GM12878 (cell line): ENCODE measurements around the gene AHNAK2. TPM values are rescaled to one million over a fixed set of nuclear protein-coding genes. Genes with fewer than 3 reads are reported as not detected.

ENCODE experiments used
- ATAC-seq: fragments of 200-7000 bp; cut with Tn5 transposase; 3 replicates; pipeline ENCODE4 v1.9.1; 2020; ENCODE audit warnings: mild to moderate bottlenecking, moderate library complexity
- BruUV-seq: library from RNA; stranded (reverse); fragments of 400-500 nt; replicated peaks from 2 replicates; lab custom pipeline; 2021; lab: Mats Ljungman, UMichigan
- CTCF ChIA-PET: fragments of 300-600 bp; sonication (Branson Sonifier 250); formaldehyde crosslinking; extraction: SDS; loops from one replicate; lab custom pipeline; 2021; ENCODE audit warnings: inconsistent platforms; lab: Yijun Ruan, JAX
- POLR2A ChIA-PET: fragments of 350-600 bp; formaldehyde crosslinking; extraction: SDS; loops from one replicate; lab custom pipeline; 2021; ENCODE audit warnings: inconsistent platforms; lab: Charles Lee
- RAD21 ChIA-PET: fragments of 300-600 bp; sonication (Branson Sonifier 250); formaldehyde crosslinking; loops from one replicate; lab custom pipeline; 2023; ENCODE audit warnings: antibody characterized with exemption; ENCODE audit not compliant: unreplicated experiment; lab: Charles Lee
- SMC1A ChIA-PET: fragments of 300-600 bp; sonication (Branson Sonifier 250); formaldehyde crosslinking; loops from one replicate; lab custom pipeline; 2023; ENCODE audit not compliant: unreplicated experiment, uncharacterized antibody; lab: Charles Lee
- DNase-seq: peaks from one replicate; pipeline ENCODE4 v3.0.0-alpha.2; 2011; ENCODE audit warnings: low read depth, low spot score
- FAIRE-seq: peaks from 3 replicates; lab custom pipeline; 2011; peaks lifted over from hg19 to GRCh38; lab: Jason Lieb, UNC
- H2AFZ ChIP-seq: 2 replicates; pipeline ENCODE4 v1.6.0; 2011; ENCODE audit warnings: low read depth, low read length, control low read depth; ENCODE audit not compliant: control insufficient read depth
- H3K27ac ChIP-seq: 2 replicates; pipeline ENCODE4 v1.5.1; 2011; ENCODE audit warnings: control low read depth; ENCODE audit not compliant: control insufficient read depth, insufficient read depth
- H3K27me3 ChIP-seq, 2 experiments: replicated peaks in 1 of 2; 2 replicates each; pipeline versions ENCODE4 v1.6.0 to v1.6.1; 2011; ENCODE audit warnings: low read length in 1 of 2; ENCODE audit not compliant: control insufficient read depth in 2 of 2, insufficient read depth in 2 of 2
- H3K36me3 ChIP-seq, 2 experiments: 2 replicates each; pipeline ENCODE4 v1.5.1; 2011; ENCODE audit warnings: low read length in 1 of 2; ENCODE audit not compliant: control insufficient read depth in 2 of 2, insufficient read depth in 2 of 2
- H3K4me1 ChIP-seq: 2 replicates; pipeline ENCODE4 v1.6.1; 2011; ENCODE audit warnings: mild to moderate bottlenecking, low read length, moderate library complexity, mixed read lengths; ENCODE audit not compliant: control insufficient read depth, insufficient read depth
- H3K4me2 ChIP-seq: 2 replicates; pipeline ENCODE4 v1.6.0; 2011; ENCODE audit warnings: control low read depth; ENCODE audit not compliant: control insufficient read depth, insufficient read depth
- H3K4me3 ChIP-seq: fragments of 200-600 bp; sonication (generic); 2 replicates; pipeline ENCODE4 v1.5.1; 2016
- H3K79me2 ChIP-seq: 2 replicates; pipeline ENCODE4 v1.6.0; 2011; ENCODE audit warnings: low read length; ENCODE audit not compliant: control insufficient read depth, insufficient read depth
- H3K9ac ChIP-seq: 2 replicates; pipeline ENCODE4 v1.8.0; 2011; ENCODE audit warnings: low read length, control low read depth, mixed read lengths; ENCODE audit not compliant: control insufficient read depth, insufficient read depth
- H3K9me3 ChIP-seq: replicated peaks from 3 replicates; pipeline ENCODE4 v1.5.1; 2011; ENCODE audit warnings: mild to moderate bottlenecking, low read length; ENCODE audit not compliant: control insufficient read depth, insufficient read depth
- H4K20me1 ChIP-seq: 2 replicates; pipeline ENCODE4 v1.6.0; 2011; ENCODE audit not compliant: control insufficient read depth, insufficient read depth
- ATF3 ChIP-seq: IDR thresholded peaks from 2 replicates; pipeline ENCODE4 v1.6.1; 2011; ENCODE audit warnings: low read depth, mild to moderate bottlenecking, low read length, moderate library complexity, borderline replicate concordance; ENCODE audit errors: extremely low read depth
- HDGF ChIP-seq: fragments of 450-650 bp; IDR thresholded peaks from 2 replicates; pipeline ENCODE4 v1.6.1; 2016; ENCODE audit warnings: antibody characterized with exemption
- PML ChIP-seq: IDR thresholded peaks from 2 replicates; pipeline ENCODE4 v1.6.1; 2012; ENCODE audit warnings: low read length, inconsistent platforms
- RCOR1 ChIP-seq: conservative IDR thresholded peaks from 2 replicates; pipeline ENCODE4 v1.6.1; 2012; ENCODE audit warnings: low read depth, low read length, improper control_type of control experiment
- RELB ChIP-seq: fragments of 450-650 bp; IDR thresholded peaks from 2 replicates; pipeline ENCODE4 v1.6.1; 2017; ENCODE audit warnings: low read depth, mild to moderate bottlenecking, moderate library complexity
- SIN3A ChIP-seq: IDR thresholded peaks from 2 replicates; pipeline ENCODE4 v1.6.1; 2012; ENCODE audit warnings: low read depth, low read length, improper control_type of control experiment
- SMAD1 ChIP-seq: fragments of 450-650 bp; IDR thresholded peaks from 2 replicates; pipeline ENCODE4 v1.6.1; 2018; ENCODE audit warnings: mild to moderate bottlenecking, low read depth; ENCODE audit not compliant: partially characterized antibody
- SUZ12 ChIP-seq: fragments of 200-600 bp; sonication (generic); IDR thresholded peaks from one replicate; pipeline ENCODE4 v1.6.1; 2018; ENCODE audit warnings: antibody characterized with exemption, mild to moderate bottlenecking; ENCODE audit not compliant: unreplicated experiment
- ZBED1 ChIP-seq: IDR thresholded peaks from 2 replicates; pipeline ENCODE4 v1.6.1; 2016; ENCODE audit warnings: borderline replicate concordance
- ZBTB11 ChIP-seq: fragments of 450-650 bp; formaldehyde crosslinking; IDR thresholded peaks from 2 replicates; pipeline ENCODE4 v1.5.0; 2022; ENCODE audit warnings: mild to moderate bottlenecking, missing genetic modification characterization
- WGBS: methylation state at CpG from one replicate; pipeline ENCODE4 v1.1.6; 2016; ENCODE audit warnings: low lambda C conversion rate; ENCODE audit not compliant: insufficient replicate concordance, insufficient coverage; ENCODE audit errors: missing lambda C conversion rate; 5-methylcytosine and 5-hydroxymethylcytosine counted together
- in situ Hi-C: fragments of 300-500 bp; cut with MboI; formaldehyde crosslinking; loops from 9 replicates; pipeline ENCODE4 v1.14.3; 2018; ENCODE audit warnings: mixed read lengths
- intact Hi-C: fragments of 100-400 bp; cut with micrococcal nuclease; formaldehyde crosslinking; loops from one replicate; pipeline ENCODE4 v1.14.2; 2022; ENCODE audit not compliant: unreplicated experiment
- polyA plus RNA-seq, 11 experiments: library from polyadenylated mRNA; depleted of rRNA in 4 of 11; unstranded in 6 of 11; stranded (reverse) in 5 of 11; fragments of >200 nt; fragmentation: Nextera tagmentation in 4 of 11; fragmentation: Illumina TruSeq in 1 of 11; extraction: Ambion mirVana in 4 of 11; extraction: Trizol in 1 of 11; gene quantifications; 1 replicate in 1 of 11; 2 replicates in 10 of 11; pipeline versions ENCODE4 v1.2.1 to v1.2.3, GENCODE V29; 2011 to 2016; ENCODE audit warnings: inconsistent platforms in 2 of 11, missing spikeins in 2 of 11, low read depth in 1 of 11
- total RNA-seq, 4 experiments: library from RNA; depleted of rRNA in 3 of 4; stranded (reverse); fragments of >200 nt in 3 of 4; fragmentation: Illumina TruSeq in 1 of 4; extraction: Trizol in 1 of 4; gene quantifications; 2 replicates each; pipeline versions ENCODE4 v1.2.1 to v1.2.3, GENCODE V29; 2013 to 2021

The AHNAK2 gene
- total and polyA plus RNA-seq, 10 of the 15 experiments (the other 5 are each of a cell fraction or from before 2014, with no cell fraction given), result 0.03 to 0.10 TPM; not detected in 8

GRCh38 chr14:104974665-104975390 lies 3.3 kb downstream of the AHNAK2 start:
- peaks cover 7 to 10% of the 10 kb centered on the region in 2 experiments for H3K27me3 ChIP-seq
- ChIA-PET RAD21 (interaction anchor here (0.6 to 3.8 kb wide), 5 partner anchors 40 to 112 kb away, joined by 3 to 26 read pairs (median 4); no protein-coding TSS in a partner anchor), CTCF (interaction anchor here (0.6 to 5.0 kb wide), 15 partner anchors 9 to 181 kb away, joined by 3 to 82 read pairs (median 5); partner anchors contain the start of genes CLBA1 and PLD4), POLR2A (no interaction called here), SMC1A (interaction anchor here (0.9 to 3.4 kb wide), 8 partner anchors 10 to 79 kb away, joined by 3 to 24 read pairs (median 4); no protein-coding TSS in a partner anchor)
- no peak overlapping the region for H2AFZ ChIP-seq
- H4K20me1 ChIP-seq, result no peaks in the 10 kb centered on the region
- H3K79me2 ChIP-seq, result no peaks in the 10 kb centered on the region
- H3K9me3 ChIP-seq, result no peaks in the 10 kb centered on the region
- no peaks in the 10 kb centered on the region; the same call in 1 of the 2 replicates for H3K4me1 ChIP-seq
- no peaks in the 10 kb centered on the region for H3K36me3 ChIP-seq
- H3K4me2 ChIP-seq, result no peak overlapping the region
- H3K27ac ChIP-seq, result no peak overlapping the region
- intact Hi-C loops (loop anchor here (10.0 kb wide), 1 partner anchor 80 kb away; no protein-coding TSS in a partner anchor), in situ Hi-C loops (no loop called here)
- DNase-seq (no peak), ATAC-seq (no peak), FAIRE-seq (no peak)
- 35% methylated on average over 14 of the region's 14 CpGs for WGBS
- H3K4me3 ChIP-seq, result no peak overlapping the region
- no peak for TF ChIP-seq RCOR1
- no peak overlapping the region for H3K9ac ChIP-seq
- BruUV-seq, result no TSS peak

GRCh38 chr14:104974146-104974541 lies 4.0 kb downstream of the AHNAK2 start:
- ATAC-seq (no peak), DNase-seq (no peak), FAIRE-seq (no peak)
- in situ Hi-C loops, result no loop called here
- intact Hi-C loops, result loop anchor here (10.0 kb wide), 1 partner anchor 79 kb away; no protein-coding TSS in a partner anchor
- Histone ChIP-seq H4K20me1 (no peaks in the 10 kb centered on the region), H3K27ac (no peak overlapping the region), H3K4me3 (no peak overlapping the region), H3K4me1 (no peaks in the 10 kb centered on the region; the same call in 1 of the 2 replicates), H3K9me3 (no peaks in the 10 kb centered on the region), H3K27me3 (peaks cover 7 to 10% of the 10 kb centered on the region in 2 experiments), H3K4me2 (no peak overlapping the region), H3K9ac (no peak overlapping the region), H3K79me2 (no peaks in the 10 kb centered on the region), H3K36me3 (no peaks in the 10 kb centered on the region), H2AFZ (no peak overlapping the region)
- BruUV-seq, result no TSS peak
- RAD21 ChIA-PET, result interaction anchor here (3.8 kb wide), 1 partner anchor 71 kb away, joined by 26 read pairs; no protein-coding TSS in a partner anchor
- SMC1A ChIA-PET, result interaction anchor here (0.9 to 3.4 kb wide), 4 partner anchors 64 to 78 kb away, joined by 3 to 24 read pairs (median 6); no protein-coding TSS in a partner anchor
- 27% methylated on average over 13 of the region's 13 CpGs for WGBS
- POLR2A ChIA-PET, result no interaction called here
- TF ChIP-seq PML, result no peak
- no peak for TF ChIP-seq SUZ12
- TF ChIP-seq ZBED1, result no peak
- TF ChIP-seq HDGF, result no peak
- TF ChIP-seq SMAD1, result no peak
- TF ChIP-seq RELB, result no peak
- TF ChIP-seq ZBTB11 (CRISPR knock-in tag), result no peak
- no peak for TF ChIP-seq ATF3
- TF ChIP-seq SIN3A, result no peak
- CTCF ChIA-PET, result interaction anchor here (1.1 to 5.0 kb wide), 4 partner anchors 62 to 102 kb away, joined by 3 to 82 read pairs (median 6); no protein-coding TSS in a partner anchor
